ENCODE measurements around the gene KCNN3. TPM values are rescaled to one million over a fixed set of nuclear protein-coding genes. Genes with fewer than 3 reads are reported as not detected.

The KCNN3 gene
- total RNA-seq, 1 donor from 2014 or later, result 0.36 TPM

- peaks cover 61% of the 10 kb centered on the region for H3K4me1 Mint-ChIP-seq (ENCODE audit: low read depth)
- no peaks in the 10 kb centered on the region for H3K27me3 Mint-ChIP-seq (ENCODE audit: insufficient read depth)
- H3K9me3 Mint-ChIP-seq, result no peaks in the 10 kb centered on the region
- no peak overlapping the region for H3K4me3 Mint-ChIP-seq
- intact Hi-C loops (cut with micrococcal nuclease), result loop anchor here (2.0 kb wide), 1 partner anchor 15 kb away; no protein-coding TSS in a partner anchor
- peaks cover 1% of the 10 kb centered on the region for H3K36me3 Mint-ChIP-seq (ENCODE audit: low read depth)
- no peak overlapping the region for H3K27ac Mint-ChIP-seq
- no peak for DNase-seq (ENCODE audit: low spot score)
Observed at GRCh38 chr1:154729577-154729976, 140.5 kb downstream of the KCNN3 start.

GRCh38 chr1:154729031-154729442, 141.0 kb downstream of the KCNN3 start:
- Mint-ChIP-seq H3K27me3 (ENCODE audit: insufficient read depth) (no peaks in the 10 kb centered on the region), H3K36me3 (ENCODE audit: low read depth) (peaks cover 1% of the 10 kb centered on the region), H3K9me3 (no peaks in the 10 kb centered on the region), H3K27ac (no peak overlapping the region), H3K4me1 (ENCODE audit: low read depth) (peaks cover 58% of the 10 kb centered on the region), H3K4me3 (no peak overlapping the region)
- DNase-seq (ENCODE audit: low spot score), result no peak
- intact Hi-C loops (cut with micrococcal nuclease), result loop anchor here (2.0 kb wide), 1 partner anchor 16 kb away; no protein-coding TSS in a partner anchor

GRCh38 chr1:154726896-154727753, 143.0 kb downstream of the KCNN3 start:
- intact Hi-C loops (cut with micrococcal nuclease), result no loop called here

GRCh38 chr1:154726443-154726842, 143.6 kb downstream of the KCNN3 start:
- H3K27me3 Mint-ChIP-seq (ENCODE audit: insufficient read depth), result no peaks in the 10 kb centered on the region
- intact Hi-C loops (cut with micrococcal nuclease), result no loop called here
- H3K27ac Mint-ChIP-seq, result no peak overlapping the region
- H3K9me3 Mint-ChIP-seq, result no peaks in the 10 kb centered on the region
- DNase-seq (ENCODE audit: low spot score), result no peak
- H3K36me3 Mint-ChIP-seq (ENCODE audit: low read depth), result peaks cover 1% of the 10 kb centered on the region
- no peak overlapping the region for H3K4me3 Mint-ChIP-seq
- H3K4me1 Mint-ChIP-seq (ENCODE audit: low read depth), result peaks cover 51% of the 10 kb centered on the region

More at GRCh38 chr1:154726896-154727753, 143.0 kb downstream of the KCNN3 start:
- Mint-ChIP-seq H3K27ac (no peak overlapping the region), H3K36me3 (ENCODE audit: low read depth) (peaks cover 1% of the 10 kb centered on the region), H3K4me1 (ENCODE audit: low read depth) (peaks cover 46% of the 10 kb centered on the region), H3K27me3 (ENCODE audit: insufficient read depth) (no peaks in the 10 kb centered on the region), H3K9me3 (no peaks in the 10 kb centered on the region), H3K4me3 (no peak overlapping the region)
- no peak for DNase-seq (ENCODE audit: low spot score)

- H3K27ac Mint-ChIP-seq, result no peak overlapping the region
- intact Hi-C loops (cut with micrococcal nuclease), result no loop called here
- H3K36me3 Mint-ChIP-seq (ENCODE audit: low read depth), result peaks cover 1% of the 10 kb centered on the region
- DNase-seq (ENCODE audit: low spot score), result no peak
- H3K4me1 Mint-ChIP-seq (ENCODE audit: low read depth), result peaks cover 51% of the 10 kb centered on the region
- H3K27me3 Mint-ChIP-seq (ENCODE audit: insufficient read depth), result no peaks in the 10 kb centered on the region
- no peak overlapping the region for H3K4me3 Mint-ChIP-seq
- no peaks in the 10 kb centered on the region for H3K9me3 Mint-ChIP-seq
Observed at GRCh38 chr1:154725865-154726264, 144.2 kb downstream of the KCNN3 start.

GRCh38 chr1:154720328-154721297, 149.5 kb downstream of the KCNN3 start:
- intact Hi-C loops (cut with micrococcal nuclease), result no loop called here
- Mint-ChIP-seq H3K27ac (no peak overlapping the region), H3K4me3 (no peak overlapping the region), H3K9me3 (no peaks in the 10 kb centered on the region), H3K4me1 (ENCODE audit: low read depth) (peaks cover 27% of the 10 kb centered on the region), H3K36me3 (ENCODE audit: low read depth) (no peaks in the 10 kb centered on the region), H3K27me3 (ENCODE audit: insufficient read depth) (no peaks in the 10 kb centered on the region)
- DNase-seq (ENCODE audit: low spot score), result no peak

- H3K36me3 Mint-ChIP-seq (ENCODE audit: low read depth), result no peaks in the 10 kb centered on the region
- intact Hi-C loops (cut with micrococcal nuclease), result no loop called here
- DNase-seq (ENCODE audit: low spot score), result no peak
- no peaks in the 10 kb centered on the region for H3K27me3 Mint-ChIP-seq (ENCODE audit: insufficient read depth)
- no peak overlapping the region for H3K27ac Mint-ChIP-seq
- H3K4me3 Mint-ChIP-seq, result no peak overlapping the region
- peaks cover 29% of the 10 kb centered on the region for H3K4me1 Mint-ChIP-seq (ENCODE audit: low read depth)
- no peaks in the 10 kb centered on the region for H3K9me3 Mint-ChIP-seq
Observed at GRCh38 chr1:154719586-154720327, 150.3 kb downstream of the KCNN3 start.

- Mint-ChIP-seq H3K9me3 (no peaks in the 10 kb centered on the region), H3K4me3 (no peak overlapping the region), H3K36me3 (ENCODE audit: low read depth) (no peaks in the 10 kb centered on the region), H3K4me1 (ENCODE audit: low read depth) (peaks cover 29% of the 10 kb centered on the region), H3K27me3 (ENCODE audit: insufficient read depth) (no peaks in the 10 kb centered on the region), H3K27ac (no peak overlapping the region)
- intact Hi-C loops (cut with micrococcal nuclease), result no loop called here
- no peak for DNase-seq (ENCODE audit: low spot score)
Observed at GRCh38 chr1:154718566-154718965, 151.5 kb downstream of the KCNN3 start.

- Mint-ChIP-seq H3K36me3 (ENCODE audit: low read depth) (no peaks in the 10 kb centered on the region), H3K9me3 (no peaks in the 10 kb centered on the region), H3K27me3 (ENCODE audit: insufficient read depth) (peaks cover 4% of the 10 kb centered on the region), H3K4me3 (no peak overlapping the region), H3K27ac (no peak overlapping the region), H3K4me1 (ENCODE audit: low read depth) (peaks cover 29% of the 10 kb centered on the region)
- intact Hi-C loops (cut with micrococcal nuclease), result no loop called here
- DNase-seq (ENCODE audit: low spot score), result no peak
Observed at GRCh38 chr1:154717528-154717924, 152.6 kb downstream of the KCNN3 start.

GRCh38 chr1:154716614-154717527, 153.2 kb downstream of the KCNN3 start:
- intact Hi-C loops (cut with micrococcal nuclease), result no loop called here
- Mint-ChIP-seq H3K27me3 (ENCODE audit: insufficient read depth) (peaks cover 8% of the 10 kb centered on the region), H3K36me3 (ENCODE audit: low read depth) (no peaks in the 10 kb centered on the region), H3K27ac (no peak overlapping the region), H3K4me3 (no peak overlapping the region), H3K9me3 (no peaks in the 10 kb centered on the region), H3K4me1 (ENCODE audit: low read depth) (peaks cover 29% of the 10 kb centered on the region)
- no peak for DNase-seq (ENCODE audit: low spot score)

GRCh38 chr1:154716011-154716410, 154.1 kb downstream of the KCNN3 start:
- peaks cover 24% of the 10 kb centered on the region for H3K4me1 Mint-ChIP-seq (ENCODE audit: low read depth)
- DNase-seq (ENCODE audit: low spot score), result no peak
- no peaks in the 10 kb centered on the region for H3K9me3 Mint-ChIP-seq
- H3K27me3 Mint-ChIP-seq (ENCODE audit: insufficient read depth), result peaks cover 8% of the 10 kb centered on the region
- H3K36me3 Mint-ChIP-seq (ENCODE audit: low read depth), result no peaks in the 10 kb centered on the region
- no peak overlapping the region for H3K4me3 Mint-ChIP-seq
- H3K27ac Mint-ChIP-seq, result no peak overlapping the region
- intact Hi-C loops (cut with micrococcal nuclease), result no loop called here
